Ureter (tissue), 1 donor: ENCODE data around the gene SLC35G1. TPM values are rescaled to one million over a fixed set of nuclear protein-coding genes. Genes with fewer than 3 reads are reported as not detected.

Experiments used
- DNase-seq: peaks from one replicate; pipeline ENCODE4 v3.0.0-alpha.2; 2020; ENCODE audit warnings: low spot score
- total RNA-seq: library from RNA; stranded (reverse); gene quantifications from one replicate; pipeline ENCODE4 v1.2.4, GENCODE V29; 2023
- donor health status: DM: yes; HTN: yes; CAD: no.

The SLC35G1 gene
- total RNA-seq, 1 donor from 2014 or later = 4.8 TPM

- DNase-seq = no peak
Observed at GRCh38 chr10:93876381-93876780, 17.4 kb upstream of the SLC35G1 start.

DNA sequence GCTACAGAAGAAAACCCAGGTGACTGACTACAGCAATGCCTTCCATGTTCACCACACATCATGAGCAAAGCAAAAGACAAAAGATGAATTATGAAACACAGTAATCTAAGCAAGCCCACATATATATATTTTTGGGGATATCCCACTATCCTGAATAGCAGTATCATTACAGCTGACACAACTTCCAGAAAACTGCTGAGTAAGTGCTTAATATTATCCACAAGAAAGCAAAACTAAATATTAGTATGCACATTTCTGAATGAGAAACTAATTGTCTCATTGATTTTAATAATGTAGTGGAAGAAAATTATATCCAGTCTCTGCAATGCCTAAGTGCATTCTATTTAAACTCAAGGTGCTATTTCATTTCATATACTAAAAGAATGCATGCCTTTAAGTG is 14.5 kb upstream of the SLC35G1 start:
- no peak for DNase-seq

DNA sequence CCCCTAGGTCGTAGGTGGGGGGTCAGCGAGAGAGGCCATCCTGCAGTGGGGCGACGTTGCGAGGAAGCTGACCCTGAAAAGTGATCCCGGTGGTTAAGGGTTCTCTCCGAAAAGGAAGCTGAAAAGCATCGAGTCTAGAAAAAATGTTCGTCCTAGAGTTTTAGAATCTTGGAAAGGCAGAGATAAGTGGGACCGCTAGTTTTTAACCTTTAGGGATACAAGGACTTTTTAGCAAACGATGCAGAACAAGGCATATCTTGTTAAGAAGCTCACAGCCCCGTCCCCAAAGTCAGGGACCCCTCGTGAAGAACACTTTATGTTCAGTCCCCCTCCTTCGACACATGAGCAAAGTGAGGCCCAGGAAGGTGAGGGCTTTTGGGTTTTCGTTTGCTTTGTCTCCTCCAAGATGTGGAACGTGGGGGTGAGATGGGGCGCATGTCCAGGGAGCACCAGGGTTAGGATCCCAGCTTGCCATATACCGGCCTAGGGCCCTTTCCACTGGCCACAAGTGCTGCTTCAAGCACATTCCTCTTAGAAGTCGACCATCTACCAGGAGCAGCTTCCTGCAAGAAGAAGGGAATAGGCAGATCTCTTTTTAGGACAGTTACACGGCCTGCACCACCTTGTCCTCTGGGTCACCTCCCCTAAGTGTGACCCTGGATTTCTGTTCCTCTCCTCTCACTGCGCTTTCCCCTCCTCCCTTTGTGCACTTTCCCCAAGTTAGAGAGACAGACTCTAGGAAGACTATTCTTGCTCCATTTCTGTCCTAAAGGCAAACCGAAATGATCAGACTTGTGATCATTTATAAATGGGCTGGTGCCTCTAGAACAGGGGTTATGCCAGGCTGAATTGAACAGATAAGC is 969 bp downstream of the SLC35G1 start:
- DNase-seq = no peak

DNA sequence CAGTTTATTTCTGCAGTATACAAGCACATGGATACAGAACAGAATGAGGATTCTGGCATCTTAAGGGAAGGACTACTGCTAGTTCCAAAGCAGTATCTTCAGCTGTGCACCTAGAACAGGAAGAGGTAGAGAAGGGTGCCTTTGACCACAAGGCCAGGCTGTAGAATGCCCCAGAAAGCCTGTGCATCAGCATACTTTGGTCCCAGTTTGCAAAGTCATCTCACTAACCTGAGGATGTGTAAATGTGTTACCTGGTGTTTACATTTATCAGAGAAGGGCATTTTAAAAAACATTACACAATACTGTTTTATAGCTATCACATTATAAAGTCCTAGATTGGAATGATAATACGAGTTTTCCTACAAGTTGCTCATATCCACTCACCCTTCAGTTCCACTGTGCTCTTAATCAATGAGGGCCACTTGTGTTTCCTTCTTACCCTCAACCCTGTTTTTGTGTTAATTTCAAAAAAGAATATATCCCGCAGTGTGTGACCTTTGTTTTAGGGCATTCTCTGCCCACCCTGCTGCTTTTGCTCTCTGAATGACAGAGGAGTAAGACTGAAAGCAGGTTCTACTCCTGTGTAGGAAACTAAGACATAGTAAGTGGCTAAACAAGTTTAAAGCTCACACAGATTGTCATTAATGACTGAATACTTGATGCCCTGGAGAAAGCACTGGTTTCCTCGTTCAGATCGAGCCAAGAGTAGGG is 3.4 kb downstream of the SLC35G1 start:
- no peak for DNase-seq

GRCh38 chr10:93899109-93899508 is 5.3 kb downstream of the SLC35G1 start:
- no peak for DNase-seq

DNA sequence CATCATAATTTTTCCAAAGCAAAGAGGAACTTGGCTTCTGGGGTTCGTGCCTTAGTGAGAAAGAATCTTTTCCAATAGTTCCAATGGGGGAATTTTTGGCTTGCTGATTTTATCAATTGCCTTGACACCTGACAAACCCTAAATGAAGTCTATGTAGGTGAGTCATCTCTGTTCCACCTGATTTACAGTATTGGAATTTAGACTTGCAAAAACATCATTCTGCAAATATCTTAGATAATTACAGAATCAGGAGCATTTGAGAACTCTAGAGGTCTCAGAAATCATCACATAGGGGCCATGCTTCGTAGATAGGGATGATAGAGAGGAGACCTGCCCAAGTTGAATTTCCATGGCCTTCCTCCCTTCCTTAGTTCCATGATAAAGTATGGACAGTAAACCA is 9.3 kb downstream of the SLC35G1 start:
- no peak for DNase-seq

DNA sequence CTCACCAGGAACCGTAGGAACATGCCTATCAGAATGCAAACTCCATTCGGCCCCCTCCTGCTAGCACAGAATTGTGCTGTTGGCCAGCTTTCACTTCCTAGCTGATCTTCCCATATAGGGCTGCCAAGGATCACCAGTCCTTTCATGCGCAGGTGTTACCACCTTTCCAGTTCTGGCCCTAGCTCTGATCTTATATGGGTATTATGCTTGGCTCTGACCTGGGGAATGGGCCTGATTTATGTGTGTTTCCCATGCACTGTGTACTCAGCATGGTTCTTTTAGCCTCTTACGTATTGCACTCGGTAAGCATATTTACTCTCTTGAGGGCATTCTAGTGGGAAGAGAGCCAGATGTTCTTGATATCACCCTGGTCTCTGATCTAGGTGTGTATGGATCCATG is 11.1 kb downstream of the SLC35G1 start:
- DNase-seq = no peak

GRCh38 chr10:93907059-93907458 is 13.3 kb downstream of the SLC35G1 start:
- no peak for DNase-seq

GRCh38 chr10:93911866-93912265 is 18.1 kb downstream of the SLC35G1 start:
- no peak for DNase-seq

GRCh38 chr10:93912444-93912843 is 18.7 kb downstream of the SLC35G1 start:
- no peak for DNase-seq

DNA sequence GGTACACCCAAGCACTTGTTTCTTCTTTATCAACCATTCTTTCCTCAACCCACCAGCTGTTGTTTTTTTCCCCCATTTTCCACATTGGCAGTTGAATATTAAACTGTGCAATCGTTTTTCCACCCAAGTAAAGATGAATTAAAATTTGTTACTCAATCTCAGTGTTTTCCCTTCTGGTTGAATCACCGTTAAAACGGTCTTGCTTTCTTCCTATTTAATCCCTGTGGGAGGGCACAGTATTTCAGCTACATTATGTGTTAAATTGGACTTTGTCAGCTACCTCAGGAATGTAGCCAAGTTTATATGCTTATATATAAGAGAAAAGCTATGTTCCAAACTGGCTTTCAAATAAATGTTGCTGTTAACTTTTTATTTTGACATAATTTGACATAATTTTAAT is 19.9 kb downstream of the SLC35G1 start:
- no peak for DNase-seq

DNA sequence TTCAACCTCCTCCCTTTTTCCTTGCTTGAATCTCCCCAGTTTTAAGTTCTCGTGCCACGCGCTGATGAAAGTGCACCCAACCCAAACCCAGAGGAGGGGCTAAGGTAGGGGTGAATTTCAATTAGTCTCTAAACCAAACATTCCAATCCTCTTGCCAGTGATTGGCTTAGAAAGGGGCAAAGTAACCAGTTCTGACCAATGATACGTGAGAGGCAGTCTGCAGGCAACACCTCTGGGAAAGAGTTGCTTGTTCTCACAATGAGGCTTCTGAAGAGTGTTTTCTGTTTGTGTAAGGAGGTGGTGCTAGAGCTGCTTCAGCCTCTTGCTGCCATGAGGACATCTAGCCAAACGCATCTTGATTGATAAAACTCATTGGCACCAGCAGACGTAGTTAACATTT is 21.8 kb downstream of the SLC35G1 start:
- DNase-seq = no peak

- no peak for DNase-seq
Observed at GRCh38 chr10:93916257-93917063, 22.7 kb downstream of the SLC35G1 start.

GRCh38 chr10:93917064-93917391 is 23.2 kb downstream of the SLC35G1 start:
- no peak for DNase-seq

- no peak for DNase-seq
Observed at GRCh38 chr10:93917821-93918220, 24.0 kb downstream of the SLC35G1 start.

GRCh38 chr10:93921338-93921737 is 27.6 kb downstream of the SLC35G1 start:
- no peak for DNase-seq

- no peak for DNase-seq
Observed at GRCh38 chr10:93926613-93927012, 32.8 kb downstream of the SLC35G1 start.

DNA sequence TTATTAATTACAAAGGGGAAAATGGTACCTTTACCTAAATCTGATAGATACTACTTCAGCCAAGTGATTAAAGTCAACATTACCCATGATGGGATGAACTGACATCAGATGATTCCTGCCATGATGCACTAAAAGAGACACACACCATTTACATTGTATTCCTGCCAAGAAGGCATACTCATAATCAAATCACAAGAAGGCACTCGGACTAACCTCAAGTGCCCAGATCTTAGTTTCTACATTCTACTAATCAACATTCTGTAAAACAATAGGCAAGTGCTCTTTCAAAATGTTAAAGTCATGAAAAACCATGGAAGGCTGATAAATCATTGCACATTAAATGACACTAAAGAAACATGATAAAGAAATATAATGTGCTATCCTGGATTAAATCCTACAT is 44.4 kb downstream of the SLC35G1 start:
- no peak for DNase-seq

GRCh38 chr10:93940881-93941280 is 47.1 kb downstream of the SLC35G1 start:
- no peak for DNase-seq

- DNase-seq = no peak
Observed at GRCh38 chr10:93941606-93942005, 47.8 kb downstream of the SLC35G1 start.

- no peak for DNase-seq
Observed at GRCh38 chr10:93945819-93946218, 52.0 kb downstream of the SLC35G1 start.

DNA sequence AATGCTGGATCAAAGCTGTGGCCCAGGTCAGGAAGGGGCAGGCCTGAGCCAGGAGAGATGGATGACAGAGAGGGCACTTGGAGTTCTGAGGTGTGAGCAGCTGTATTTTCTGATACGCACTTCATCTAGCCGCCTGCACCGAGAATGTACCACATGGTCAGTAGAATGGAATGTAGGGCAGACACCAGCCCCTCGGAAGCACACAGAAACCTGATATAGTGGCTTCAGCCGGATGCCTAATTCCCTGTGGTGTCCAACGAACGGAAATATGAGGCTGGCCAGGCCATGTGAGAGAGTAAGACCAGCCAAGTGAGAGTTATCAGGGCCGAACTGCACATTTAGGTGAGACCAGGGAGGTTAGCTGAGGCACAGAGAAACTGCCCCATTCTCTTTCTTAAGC is 53.3 kb downstream of the SLC35G1 start:
- no peak for DNase-seq

DNA sequence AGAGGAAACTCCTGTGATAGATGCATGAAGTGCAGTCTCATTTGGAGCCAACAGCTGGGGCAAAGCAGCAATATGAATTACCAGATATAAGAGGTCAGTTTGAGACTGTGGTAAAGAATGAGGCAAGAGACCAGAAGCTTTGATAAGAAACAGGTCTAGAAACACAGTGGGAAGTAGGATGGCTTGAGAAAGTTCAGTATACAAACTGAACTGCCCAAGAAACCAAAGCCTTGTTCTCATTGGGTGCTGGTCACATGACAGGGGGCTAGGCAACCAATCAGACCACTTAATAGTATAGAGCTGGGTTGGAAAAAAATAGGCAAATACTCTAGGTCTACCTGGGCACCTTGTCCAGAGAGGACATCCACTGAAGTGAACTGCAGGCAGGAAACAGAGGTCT is 53.7 kb downstream of the SLC35G1 start:
- no peak for DNase-seq
